DMS79 treated with DMSO at 0.1 percent for 48 hours (cell line): ENCODE results near the gene CTAGE6.
"Not testable (repeated sequence)": the region's sequence is repeated elsewhere in the genome, so short reads cannot be mapped to it uniquely, and the experiment has no call there.

ENCODE experiments used
- DNase-seq: peaks from one replicate; lab custom pipeline; 2025; lab: John Stamatoyannopoulos, UW

The CTAGE6 gene

DNA sequence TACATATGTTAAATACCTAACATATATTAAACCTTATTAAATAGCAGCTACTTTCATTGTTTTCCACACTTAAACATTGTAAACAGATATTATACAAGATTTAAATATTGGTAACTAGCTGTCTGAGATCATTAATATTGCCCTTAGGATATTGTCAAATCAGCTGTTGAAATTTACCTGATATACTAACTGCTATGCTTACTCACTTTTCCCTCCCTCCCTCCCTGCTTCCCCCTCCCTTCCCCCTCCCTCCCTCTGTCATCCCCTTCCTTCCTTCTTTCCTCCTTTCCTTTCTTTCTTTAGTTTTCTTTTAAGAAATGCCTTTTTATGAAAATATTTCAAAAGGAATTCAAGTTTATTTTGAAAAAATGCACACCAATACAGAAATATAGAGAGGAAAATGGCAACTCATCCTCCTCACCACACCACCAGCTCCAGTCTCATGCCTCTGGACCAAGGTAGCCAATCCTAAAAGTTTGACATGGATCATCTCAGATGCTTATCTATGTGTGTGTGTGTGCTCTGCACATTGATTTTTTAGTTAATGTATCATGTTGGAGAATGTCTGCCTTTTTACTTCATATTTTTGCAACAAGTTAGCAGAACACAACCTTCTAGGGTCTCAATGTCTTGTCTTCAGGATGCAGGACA, 41.8 kb downstream of the CTAGE6 start:
- not testable (repeated sequence) for DNase-seq

DNA sequence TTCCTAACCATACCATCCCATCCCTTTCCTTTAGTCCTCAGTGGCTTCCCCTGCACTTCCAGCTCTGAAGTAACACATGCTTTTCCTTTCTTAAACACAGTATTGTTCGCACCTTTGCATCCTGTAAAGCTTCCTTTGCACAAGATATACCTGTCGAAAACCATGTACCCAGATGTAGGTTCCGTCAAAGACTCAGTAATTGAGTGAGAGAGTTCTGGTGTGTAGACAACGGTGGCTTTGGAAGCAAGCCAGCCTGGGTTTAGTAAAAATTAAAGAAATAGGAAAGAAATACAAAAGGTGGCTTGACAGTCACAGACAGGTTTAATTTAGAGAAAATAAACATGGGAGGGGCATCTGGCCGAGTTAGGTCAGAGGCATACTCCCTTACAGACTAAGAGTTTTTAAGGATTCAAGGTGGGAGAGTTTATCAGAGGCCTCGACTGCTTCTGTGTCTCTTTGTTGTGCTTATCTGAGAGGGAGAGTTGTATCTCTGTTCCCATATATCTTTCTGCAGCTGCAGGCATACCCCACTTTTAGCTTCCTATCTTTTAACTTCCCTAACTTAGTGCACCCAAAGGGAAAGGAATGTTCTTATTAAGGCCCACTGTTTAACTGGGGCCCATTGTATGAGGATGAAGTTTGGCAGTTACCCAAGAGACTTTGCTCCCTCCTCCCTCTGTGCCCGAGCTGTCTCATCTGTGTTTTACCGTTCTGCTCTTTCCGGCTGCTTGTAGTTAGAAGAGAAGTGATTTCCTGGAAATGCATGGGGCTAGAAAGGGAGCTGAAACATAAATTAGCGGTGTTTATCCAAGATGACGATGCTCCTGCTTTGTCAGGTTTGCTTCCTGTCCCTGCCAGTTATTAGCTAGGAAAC, 42.7 kb downstream of the CTAGE6 start:
- not testable (repeated sequence) for DNase-seq

DNA sequence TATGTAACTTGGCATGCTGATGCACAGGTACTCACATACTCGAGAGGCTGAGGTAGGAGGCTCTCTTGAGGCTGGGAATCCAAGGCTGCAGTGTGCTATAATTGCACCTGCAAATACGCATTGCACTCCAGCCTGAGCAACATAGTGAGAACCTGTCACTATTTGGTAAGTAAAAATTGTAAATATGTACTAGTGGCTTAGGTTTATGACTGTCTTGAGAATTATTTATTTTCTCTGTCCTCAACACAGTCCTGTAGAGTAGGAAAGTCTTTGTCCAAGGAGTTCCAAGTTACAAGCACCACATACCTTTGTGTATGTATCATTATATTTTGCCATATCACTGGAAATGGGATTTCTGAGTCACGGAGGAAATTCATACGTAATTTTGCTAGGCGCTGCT, 45.1 kb downstream of the CTAGE6 start:
- DNase-seq, result not testable (repeated sequence)

DNA sequence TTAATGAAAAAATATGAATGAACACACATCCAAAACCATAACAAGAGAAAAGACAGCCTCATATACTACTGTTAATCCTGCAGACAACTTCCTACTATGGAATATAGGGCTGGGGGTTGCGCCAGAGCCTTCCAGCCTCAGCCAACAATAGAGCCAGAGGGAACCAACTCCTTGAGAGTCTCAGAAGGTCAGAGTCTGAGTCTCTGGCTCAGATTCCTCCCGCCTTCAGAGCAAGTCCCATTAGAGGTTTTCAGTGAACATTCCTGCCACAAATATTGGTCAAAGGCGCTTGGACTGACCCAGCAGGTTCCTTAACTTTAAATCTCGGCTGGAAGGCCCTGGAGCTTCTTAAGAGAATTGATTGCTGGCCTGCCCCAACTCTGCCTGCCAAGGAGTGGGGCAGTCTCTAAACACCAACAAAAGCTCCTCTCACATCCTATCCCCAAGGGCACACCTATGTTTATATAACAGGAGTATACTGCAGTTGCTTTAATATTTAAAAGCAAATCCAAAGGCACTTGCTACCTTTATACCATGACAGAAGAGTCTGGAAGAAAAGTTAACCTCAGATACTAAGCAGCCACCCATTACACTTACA, 45.7 kb downstream of the CTAGE6 start:
- not testable (repeated sequence) for DNase-seq

DNA sequence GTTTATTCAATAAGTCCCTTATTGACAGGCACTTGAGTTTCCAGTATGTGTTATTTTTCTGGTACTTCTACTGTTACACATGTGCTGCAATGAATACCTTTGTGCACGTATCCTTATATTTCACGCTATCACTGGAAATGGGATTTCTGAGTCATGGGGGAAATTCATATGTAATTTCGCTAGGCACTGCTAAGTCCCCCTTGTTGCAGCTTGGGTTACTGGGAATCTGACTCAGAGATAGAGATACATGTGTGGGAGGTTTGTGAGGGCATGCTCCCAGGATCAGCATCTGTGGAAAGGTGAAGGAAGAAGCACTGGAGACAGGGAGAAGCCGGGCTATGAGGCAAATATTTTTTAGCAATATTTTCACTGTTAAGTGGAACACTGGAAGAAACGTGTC, 47.6 kb downstream of the CTAGE6 start:
- not testable (repeated sequence) for DNase-seq
